SH-SY5Y (cell line): Measurements from ENCODE around the gene BEGAIN.

Experiments
- GATA2 ChIP-seq: IDR thresholded peaks from 2 replicates; pipeline ENCODE4 v1.6.1; 2011; ENCODE audit warnings: mild to moderate bottlenecking, low read depth, low read length
- GATA3 ChIP-seq: IDR thresholded peaks from 2 replicates; pipeline ENCODE4 v1.6.1; 2011; ENCODE audit warnings: low read depth, mild to moderate bottlenecking, low read length, moderate library complexity

GRCh38 chr14:100608586-100609330 is 21.5 kb upstream of the BEGAIN start:
- no peak for TF ChIP-seq GATA3
- no peak for TF ChIP-seq GATA2
